ENCODE data around the gene NR2C1.
"Not testable (repeated sequence)": the region's sequence is repeated elsewhere in the genome, so short reads cannot be mapped to it uniquely, and the experiment has no call there.

Gene NR2C1

DNA sequence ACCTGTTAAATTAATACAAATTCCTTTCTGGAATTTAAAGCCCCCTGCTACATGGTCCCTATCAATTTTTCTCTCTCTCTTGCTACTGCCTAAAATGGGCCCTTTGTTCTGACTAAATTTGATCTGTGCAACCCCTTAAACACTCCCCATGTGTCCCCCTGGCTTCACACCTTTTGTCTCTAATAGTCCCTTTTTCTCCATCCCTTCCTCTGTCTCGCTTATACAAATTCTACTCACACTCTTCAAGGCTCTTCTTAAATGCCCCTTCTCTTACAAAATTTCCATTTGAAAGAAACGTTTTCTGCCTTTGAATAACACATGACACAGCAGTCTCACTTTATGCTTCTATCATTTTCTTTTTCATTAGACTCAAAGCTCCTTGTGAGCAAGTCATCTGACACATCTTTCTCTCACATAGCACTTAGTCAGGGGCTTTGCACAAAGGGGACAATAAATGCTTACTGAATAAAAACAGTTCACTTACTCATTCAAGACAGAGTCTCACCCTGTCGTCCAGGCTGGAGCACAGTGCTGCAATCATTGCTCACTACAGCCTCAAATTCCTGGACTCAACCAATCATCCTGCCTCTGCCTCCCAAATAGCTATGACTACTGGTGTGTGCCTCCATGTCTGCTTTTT is 41.5 kb upstream of the NR2C1 start:
- no peak overlapping the region for H3K27ac ChIP-seq
- TF ChIP-seq ZFX (IDR thresholded peaks at IDR 0.05) = no peak
- TF ChIP-seq, protein P1, sequence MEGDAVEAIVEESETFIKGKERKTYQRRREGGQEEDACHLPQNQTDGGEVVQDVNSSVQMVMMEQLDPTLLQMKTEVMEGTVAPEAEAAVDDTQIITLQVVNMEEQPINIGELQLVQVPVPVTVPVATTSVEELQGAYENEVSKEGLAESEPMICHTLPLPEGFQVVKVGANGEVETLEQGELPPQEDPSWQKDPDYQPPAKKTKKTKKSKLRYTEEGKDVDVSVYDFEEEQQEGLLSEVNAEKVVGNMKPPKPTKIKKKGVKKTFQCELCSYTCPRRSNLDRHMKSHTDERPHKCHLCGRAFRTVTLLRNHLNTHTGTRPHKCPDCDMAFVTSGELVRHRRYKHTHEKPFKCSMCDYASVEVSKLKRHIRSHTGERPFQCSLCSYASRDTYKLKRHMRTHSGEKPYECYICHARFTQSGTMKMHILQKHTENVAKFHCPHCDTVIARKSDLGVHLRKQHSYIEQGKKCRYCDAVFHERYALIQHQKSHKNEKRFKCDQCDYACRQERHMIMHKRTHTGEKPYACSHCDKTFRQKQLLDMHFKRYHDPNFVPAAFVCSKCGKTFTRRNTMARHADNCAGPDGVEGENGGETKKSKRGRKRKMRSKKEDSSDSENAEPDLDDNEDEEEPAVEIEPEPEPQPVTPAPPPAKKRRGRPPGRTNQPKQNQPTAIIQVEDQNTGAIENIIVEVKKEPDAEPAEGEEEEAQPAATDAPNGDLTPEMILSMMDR (conservative IDR thresholded peaks at IDR 0.05) = no peak

DNA sequence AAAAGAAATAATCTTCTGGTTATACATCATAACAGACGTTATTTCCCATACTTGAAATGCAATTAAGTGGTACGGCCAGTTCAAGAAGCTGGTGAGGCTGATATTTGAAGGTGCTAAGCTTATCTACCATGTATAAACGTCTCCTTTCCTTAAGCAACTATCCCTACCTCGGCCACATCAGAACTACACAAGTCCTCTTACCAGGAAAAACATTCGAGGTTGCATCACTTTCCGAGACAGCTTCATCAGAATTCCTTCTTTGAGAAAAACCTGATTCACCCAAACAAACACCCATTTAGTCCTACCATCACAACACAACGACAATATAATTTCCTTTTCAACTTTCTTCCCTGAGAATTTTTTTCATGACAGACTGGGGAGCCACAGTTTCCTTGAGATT is 33.9 kb upstream of the NR2C1 start:
- no peak overlapping the region for H3K27ac ChIP-seq
- TF ChIP-seq ZFX (IDR thresholded peaks at IDR 0.05) = no peak
- TF ChIP-seq, protein P1 (conservative IDR thresholded peaks at IDR 0.05) = no peak

DNA sequence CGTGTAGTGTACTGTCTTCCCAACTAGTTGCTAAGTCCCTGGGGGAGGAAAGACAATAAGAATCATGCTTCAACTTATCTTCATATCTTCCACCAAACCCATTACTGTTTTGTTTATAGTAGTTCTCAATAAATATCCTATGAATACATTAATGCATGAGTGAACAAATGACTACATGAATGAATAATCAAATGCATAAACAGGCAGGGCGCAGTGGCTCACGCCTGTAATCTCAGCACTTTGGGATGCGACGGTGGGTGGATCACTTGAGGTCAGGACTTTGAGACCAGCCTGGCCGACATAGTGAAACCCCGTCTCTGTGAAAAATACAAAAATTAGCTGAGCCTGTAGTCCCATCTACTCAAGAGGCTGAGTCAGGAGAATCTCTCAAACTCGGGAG is 32.1 kb upstream of the NR2C1 start:
- H3K27ac ChIP-seq = no peak overlapping the region
- TF ChIP-seq, protein P1 (conservative IDR thresholded peaks at IDR 0.05) = no peak
- no peak for TF ChIP-seq ZFX (IDR thresholded peaks at IDR 0.05)

DNA sequence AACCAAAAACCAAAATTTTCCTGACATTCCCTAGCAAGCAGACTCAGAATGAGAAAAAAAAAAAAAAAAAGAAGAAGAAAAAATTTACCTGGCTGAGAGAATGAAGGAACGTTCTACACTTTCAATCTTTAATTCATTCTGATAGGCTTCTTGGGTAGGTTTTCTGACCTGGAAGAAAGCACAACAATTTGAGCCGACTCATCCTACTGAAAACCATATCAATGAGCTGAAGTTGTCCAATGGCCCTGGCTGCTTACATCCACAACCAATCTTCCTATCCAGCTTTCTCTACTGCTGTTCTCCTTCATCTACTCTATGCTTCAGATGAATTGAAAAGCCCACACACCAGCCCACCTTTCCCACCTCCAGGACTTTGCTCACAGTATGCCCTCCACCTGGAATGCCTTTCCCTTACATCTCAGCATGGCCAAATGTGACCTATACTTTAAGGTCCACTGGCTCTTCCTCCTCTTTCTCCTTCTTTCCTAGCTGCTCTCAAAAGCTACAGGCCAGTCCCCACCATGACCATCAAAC is 31.6 kb upstream of the NR2C1 start:
- H3K27ac ChIP-seq = no peak overlapping the region

DNA sequence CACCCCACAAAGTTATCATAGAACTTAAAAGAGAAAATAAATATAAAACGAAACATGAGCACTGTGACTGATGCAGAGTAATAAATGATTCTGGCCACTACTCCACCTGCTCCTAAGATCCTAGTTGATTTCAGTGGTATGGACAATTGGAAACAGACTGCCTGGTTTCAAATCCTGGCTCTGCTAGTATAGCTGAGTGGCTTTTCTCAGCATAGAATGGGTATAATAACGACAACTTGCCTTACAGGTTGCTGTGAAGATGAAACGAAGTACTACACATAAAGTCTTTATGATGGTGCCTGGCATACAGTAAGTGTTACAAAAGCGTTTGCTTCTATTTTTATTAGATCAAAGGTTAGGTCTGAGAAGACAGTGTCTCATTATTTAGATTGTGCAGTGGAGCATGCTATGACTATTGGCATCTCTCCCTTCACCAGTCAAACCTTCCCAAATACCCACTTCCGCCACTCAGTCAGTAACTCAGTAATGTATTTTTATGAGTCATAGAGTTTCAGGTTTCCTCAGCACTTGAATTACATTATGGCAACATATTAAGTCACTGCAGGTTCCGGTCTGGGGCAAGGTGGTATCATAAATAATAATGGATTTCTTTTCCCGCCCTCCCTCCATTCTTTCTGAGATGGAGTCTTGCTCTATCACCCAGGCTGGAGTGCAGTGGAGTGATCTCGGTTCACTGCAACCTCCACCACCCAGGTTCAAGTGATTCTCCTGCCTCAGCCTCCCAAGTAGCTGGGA is 29.7 kb upstream of the NR2C1 start:
- TF ChIP-seq, protein P1 (conservative IDR thresholded peaks at IDR 0.05) = no peak
- TF ChIP-seq ZFX (IDR thresholded peaks at IDR 0.05) = no peak
- peak overlapping the region; percentile 49 for H3K27ac ChIP-seq

More for the DNA sequence above, 31.6 kb upstream of the NR2C1 start:
- TF ChIP-seq, protein P1 (conservative IDR thresholded peaks at IDR 0.05) = no peak
- TF ChIP-seq ZFX (IDR thresholded peaks at IDR 0.05) = no peak

DNA sequence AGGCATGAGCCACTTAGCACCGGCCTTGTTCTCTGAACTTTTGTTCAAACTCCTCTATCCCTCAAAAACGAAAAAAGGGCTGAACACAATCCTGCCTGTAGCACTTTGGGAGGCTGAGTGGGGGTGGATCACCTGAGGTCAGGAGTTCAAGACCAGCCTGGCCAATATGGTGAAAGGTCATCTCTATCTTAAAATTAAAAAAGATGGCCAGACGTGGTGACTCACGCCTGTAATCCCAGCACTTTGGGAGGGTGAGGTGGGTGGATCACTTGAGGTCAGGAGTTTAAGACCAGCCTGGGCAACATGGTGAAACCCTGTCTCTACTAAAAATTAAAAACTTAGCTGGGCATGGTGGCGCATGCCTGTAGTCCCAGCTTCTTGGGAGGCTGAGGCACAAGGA is 28.5 kb upstream of the NR2C1 start:
- not testable (repeated sequence) for H3K27ac ChIP-seq

DNA sequence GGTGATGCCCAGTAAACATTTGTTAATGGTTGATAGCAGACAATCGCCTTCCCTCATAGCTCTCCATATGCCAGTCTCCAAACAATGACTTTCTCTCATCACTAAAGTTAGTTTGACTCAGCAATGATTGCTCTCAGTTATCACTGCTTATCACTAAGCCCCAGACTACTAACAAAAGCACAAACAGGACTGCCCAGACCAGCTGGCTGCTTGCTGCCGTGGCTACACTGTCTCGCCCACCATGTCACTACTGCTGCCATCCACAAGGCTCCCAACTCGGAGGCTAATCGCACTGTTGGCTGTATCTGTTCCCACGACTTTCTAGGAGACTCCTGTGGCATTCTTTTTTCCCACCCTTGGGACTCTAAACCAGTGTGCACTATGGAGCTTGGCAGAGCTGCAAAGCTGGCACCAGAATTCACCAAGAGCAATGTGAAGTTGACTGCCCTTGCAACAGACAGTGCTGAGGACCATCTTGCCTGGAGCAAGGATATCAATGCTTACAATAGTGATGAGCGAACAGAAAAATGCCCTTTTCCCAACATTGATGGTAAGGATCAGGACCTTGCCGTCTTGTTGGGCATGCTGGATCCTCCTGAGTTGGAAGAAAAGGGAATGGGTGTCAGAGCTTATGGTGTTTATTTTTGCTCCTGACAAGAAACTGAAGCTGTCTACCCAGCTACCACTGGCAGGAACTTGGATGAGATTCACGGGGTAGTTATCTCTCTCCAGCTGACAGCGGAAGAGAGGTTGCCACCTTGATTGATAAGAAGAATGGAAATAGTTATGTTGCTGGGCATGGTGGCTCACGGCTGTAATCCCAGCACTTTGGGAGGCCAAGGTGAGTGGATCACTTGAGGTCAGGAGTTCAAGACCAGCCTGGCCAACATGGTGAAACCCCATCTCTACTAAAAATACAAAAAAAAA is 27.1 kb upstream of the NR2C1 start:
- TF ChIP-seq, protein P1 (conservative IDR thresholded peaks at IDR 0.05) = no peak
- TF ChIP-seq ZFX (IDR thresholded peaks at IDR 0.05) = no peak
- H3K27ac ChIP-seq = no peak overlapping the region

Measured in C4-2B (cell line).